Measurements from ENCODE around the gene OMP.
A peak's percentile ranks its signal among the peaks of the same experiment; 100 is the strongest.

The OMP gene

GRCh38 chr11:77069969-77070582 is 32.6 kb upstream of the OMP start:
- no peak for DNase-seq

- no peak for DNase-seq
Observed at GRCh38 chr11:77071077-77071476, 31.6 kb upstream of the OMP start.

GRCh38 chr11:77071671-77072605 is 30.7 kb upstream of the OMP start:
- no peak for DNase-seq

GRCh38 chr11:77072851-77073327 is 29.8 kb upstream of the OMP start:
- no peak for DNase-seq

GRCh38 chr11:77073328-77074001 is 29.2 kb upstream of the OMP start:
- DNase-seq = no peak

- no peak for DNase-seq
Observed at GRCh38 chr11:77074205-77074604, 28.4 kb upstream of the OMP start.

GRCh38 chr11:77074626-77075221 is 27.9 kb upstream of the OMP start:
- no peak for DNase-seq

- DNase-seq = no peak
Observed at GRCh38 chr11:77075425-77075905, 27.2 kb upstream of the OMP start.

- no peak for DNase-seq
Observed at GRCh38 chr11:77079666-77080065, 23.0 kb upstream of the OMP start.

- no peak for DNase-seq
Observed at GRCh38 chr11:77080643-77081210, 21.9 kb upstream of the OMP start.

GRCh38 chr11:77081381-77081851 is 21.2 kb upstream of the OMP start:
- no peak for DNase-seq

- no peak for DNase-seq
Observed at GRCh38 chr11:77081976-77082836, 20.4 kb upstream of the OMP start.

- peak; percentile 58 for DNase-seq
Observed at GRCh38 chr11:77082838-77083565, 19.6 kb upstream of the OMP start.

GRCh38 chr11:77083566-77084245 is 18.9 kb upstream of the OMP start:
- DNase-seq = no peak

- no peak for DNase-seq
Observed at GRCh38 chr11:77084581-77085191, 18.0 kb upstream of the OMP start.

- no peak for DNase-seq
Observed at GRCh38 chr11:77085652-77086051, 17.0 kb upstream of the OMP start.

GRCh38 chr11:77086521-77087472 is 15.8 kb upstream of the OMP start:
- no peak for DNase-seq

- no peak for DNase-seq
Observed at GRCh38 chr11:77087723-77088225, 14.9 kb upstream of the OMP start.

All from stimulated activated CD4-positive, alpha-beta T cell treated with anti-CD3 and anti-CD28 coated beads, Interleukin-1b, Interleukin-23, amount 100 ng/mL, for 48 hours (primary cell).